ENCODE data around the gene TMEM131L.

Gene TMEM131L

DNA sequence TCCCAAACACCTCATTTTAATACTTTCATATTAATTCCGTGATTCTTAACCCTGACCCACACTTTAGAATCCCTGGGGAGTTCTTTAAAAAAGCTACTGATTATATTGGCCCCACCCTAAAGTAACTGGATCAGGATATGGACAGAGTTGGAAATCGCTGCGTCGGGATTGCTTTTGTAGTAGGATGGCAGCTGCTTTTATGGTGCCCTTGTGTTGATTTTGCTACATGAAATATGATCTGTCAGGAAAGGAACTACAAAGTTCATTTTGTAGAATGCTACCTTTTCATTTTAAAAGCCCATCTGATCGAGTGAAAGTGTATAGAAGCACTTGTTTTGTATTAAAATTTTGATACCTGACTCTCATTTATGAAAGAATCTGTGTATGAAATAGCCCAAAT lies 43.6 kb downstream of the TMEM131L start:
- no peak for DNase-seq

- DNase-seq: no peak
These were observed 44.3 kb downstream of the TMEM131L start for GRCh38 chr4:153510252-153511001.

GRCh38 chr4:153511104-153511503 lies 44.9 kb downstream of the TMEM131L start:
- DNase-seq: no peak

GRCh38 chr4:153512162-153512852 lies 46.1 kb downstream of the TMEM131L start:
- DNase-seq: no peak

- DNase-seq: no peak
These were observed 46.9 kb downstream of the TMEM131L start for GRCh38 chr4:153512952-153513500.

DNA sequence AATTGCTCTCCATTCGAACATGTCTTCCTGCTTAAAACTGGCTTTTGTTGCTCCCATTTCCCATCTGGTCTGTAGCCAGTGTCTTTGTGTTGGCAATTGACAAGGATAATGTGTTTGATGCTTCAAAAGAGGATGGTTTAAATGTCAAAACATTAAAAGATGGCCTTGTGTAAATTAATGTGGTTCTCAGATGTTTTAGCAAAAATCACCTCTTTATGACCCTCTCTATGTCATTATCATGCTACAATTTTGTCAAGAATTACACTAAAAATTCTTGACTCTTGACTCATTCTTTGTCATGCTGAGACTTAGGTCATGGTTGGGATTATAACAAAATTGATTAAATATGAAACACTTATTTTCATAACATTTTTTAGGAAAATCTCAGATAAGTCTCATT lies 47.4 kb downstream of the TMEM131L start:
- DNase-seq: no peak

- DNase-seq: no peak
These were observed 47.9 kb downstream of the TMEM131L start for GRCh38 chr4:153514001-153514526.

- DNase-seq: no peak
These were observed 48.7 kb downstream of the TMEM131L start for GRCh38 chr4:153514688-153515426.

DNA sequence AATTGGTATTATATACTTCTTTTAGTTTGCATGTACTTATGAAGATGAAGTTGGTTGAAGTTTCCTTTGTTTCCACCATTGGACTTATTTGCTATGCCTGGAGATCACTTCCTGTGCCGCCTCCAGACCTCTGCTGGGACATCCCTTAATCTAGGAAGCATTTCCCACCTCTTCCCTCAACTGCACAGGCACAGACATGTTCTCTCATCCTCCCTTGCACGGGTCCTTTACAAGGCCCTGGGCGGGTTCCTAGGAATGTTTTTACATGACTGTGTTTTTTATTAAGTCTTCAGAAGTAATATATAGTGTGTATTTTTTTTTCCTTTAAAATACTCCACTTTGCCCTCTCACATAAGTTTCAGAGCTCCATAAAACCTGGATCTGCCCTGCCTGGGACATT lies 51.0 kb downstream of the TMEM131L start:
- no peak for DNase-seq

DNA sequence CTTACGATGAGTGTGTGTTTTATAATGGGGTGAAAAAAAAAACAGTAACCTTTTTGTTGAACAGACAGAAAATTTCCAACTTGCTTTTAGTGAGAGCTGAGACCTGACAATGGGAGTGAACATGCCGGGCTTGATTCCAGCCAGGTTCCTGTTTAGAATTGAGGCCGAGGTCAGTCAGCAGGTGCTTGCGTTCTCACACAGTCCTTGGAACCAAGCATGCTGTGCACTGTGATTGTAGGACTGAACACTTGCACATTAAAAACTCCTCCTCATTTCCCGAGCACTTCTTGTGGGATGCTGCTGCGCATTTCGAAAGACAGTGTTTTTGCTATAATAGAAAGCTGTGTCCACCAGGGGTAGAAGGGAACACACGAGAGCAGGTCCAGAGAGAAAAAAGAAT lies 51.8 kb downstream of the TMEM131L start:
- DNase-seq: no peak

DNA sequence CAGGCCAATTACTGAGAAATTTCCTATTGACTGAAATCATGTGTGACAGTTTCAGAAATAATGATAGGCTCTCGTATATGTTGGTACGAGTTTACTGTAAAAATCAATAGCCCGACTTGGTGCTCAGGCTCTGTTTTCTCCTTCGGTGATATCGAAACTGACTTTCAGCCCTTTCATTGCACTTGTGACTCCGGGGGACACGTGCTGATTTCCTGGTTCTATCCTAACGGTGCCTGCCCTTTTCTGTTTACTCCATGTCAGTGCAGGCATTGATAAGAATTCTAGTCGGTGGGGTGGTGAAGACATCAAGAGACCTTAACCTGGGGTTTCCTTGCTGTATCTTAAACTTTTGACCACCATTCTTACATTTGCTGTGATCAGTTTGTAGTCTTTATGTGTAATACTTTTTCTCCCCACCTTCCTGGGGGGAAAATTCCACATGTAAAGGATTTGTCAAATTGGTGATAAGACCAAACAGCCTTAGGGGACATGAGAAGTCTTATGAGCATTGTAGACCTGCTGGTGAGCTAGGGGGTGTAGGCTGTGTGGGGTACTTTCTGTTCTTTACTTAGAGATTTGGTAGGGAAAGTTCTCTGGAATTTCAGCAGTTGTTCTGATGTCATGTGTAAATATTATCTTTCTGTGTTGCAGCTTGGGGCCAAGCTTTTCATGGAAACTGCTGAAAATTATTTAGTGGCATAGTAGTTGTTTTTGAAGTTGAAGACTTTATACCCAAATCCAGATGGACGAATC lies 52.7 kb downstream of the TMEM131L start:
- peak; percentile 40 for DNase-seq

GRCh38 chr4:153519687-153520086 lies 53.5 kb downstream of the TMEM131L start:
- DNase-seq: no peak

DNA sequence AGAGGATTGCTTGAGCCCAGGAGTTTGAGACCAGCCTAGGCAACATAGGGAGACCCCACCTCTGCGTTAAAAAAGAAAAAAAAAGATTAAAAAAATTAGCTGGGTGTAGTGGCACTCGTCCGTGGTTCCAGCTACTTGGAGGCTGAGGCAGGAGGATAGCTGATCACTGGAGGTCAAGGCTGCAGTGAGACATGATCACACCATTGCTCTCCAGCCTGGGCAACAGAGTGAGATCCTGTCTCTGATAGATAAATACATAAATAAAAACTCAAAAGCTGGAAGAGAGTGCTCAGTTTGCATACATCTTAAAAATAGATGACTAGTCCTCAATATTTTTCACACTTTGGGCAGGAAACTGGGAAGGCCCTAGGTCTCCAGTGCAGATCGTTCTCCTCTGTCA lies 54.1 kb downstream of the TMEM131L start:
- no peak for DNase-seq

DNA sequence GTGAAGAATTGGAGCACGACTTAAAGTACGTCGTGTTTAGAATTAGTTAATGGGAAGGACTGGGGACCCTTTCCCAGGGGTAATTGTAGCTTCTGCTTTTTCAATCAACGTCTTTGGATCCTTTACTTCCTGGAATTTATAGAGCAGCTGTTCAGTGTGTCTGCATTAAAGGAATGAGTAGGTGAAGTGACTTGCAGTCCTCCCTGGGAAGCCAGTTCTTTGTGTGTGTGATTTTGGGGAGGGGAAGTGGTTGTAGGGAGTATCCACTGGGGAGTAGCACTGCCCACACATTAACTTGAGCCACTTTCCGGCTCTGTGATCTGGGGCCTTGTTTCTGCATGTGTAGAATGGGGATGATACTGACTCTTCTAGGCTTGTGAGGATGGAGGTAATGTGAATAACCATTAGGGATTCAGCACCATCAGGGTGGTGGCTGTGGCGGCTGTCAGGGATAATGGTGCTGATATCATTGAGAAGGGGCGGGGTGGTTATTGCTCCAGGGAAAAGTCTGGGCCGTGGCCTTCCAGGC lies 54.7 kb downstream of the TMEM131L start:
- DNase-seq: no peak

DNA sequence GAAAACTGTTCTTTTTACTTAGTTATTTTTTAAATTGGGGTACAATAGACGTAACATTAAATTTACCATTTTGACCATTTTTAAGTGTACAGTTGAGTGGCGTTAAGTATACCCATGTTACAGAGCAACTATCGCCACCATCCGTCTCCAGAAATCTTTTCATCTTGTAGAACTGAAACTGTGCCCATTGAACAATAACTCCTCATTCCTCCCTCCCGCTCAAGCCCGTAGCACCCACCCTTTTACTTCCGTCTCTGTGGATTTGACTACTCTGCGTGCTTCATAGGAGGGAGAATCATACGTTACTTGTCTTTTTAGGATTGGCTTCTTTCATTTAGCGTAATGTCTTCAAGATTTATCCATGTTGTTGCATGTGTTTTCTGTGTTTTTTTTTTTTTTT lies 55.3 kb downstream of the TMEM131L start:
- peak; percentile 42 for DNase-seq

GRCh38 chr4:153521999-153522801 lies 56.0 kb downstream of the TMEM131L start:
- DNase-seq: peak; percentile 73

DNA sequence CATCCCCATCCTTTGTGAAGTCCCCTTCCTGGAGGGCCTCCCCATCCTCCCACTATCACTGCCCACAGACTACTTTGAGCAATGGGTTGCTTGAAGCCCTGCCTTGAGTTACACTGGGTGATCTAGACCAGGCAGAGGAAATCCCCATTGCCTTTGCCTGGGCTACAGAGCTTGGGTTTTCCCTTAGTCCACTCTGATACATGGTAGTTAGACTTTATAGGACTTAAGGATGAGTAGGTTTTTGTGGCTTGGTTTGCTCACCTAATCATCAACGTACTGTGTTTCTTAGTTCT lies 56.6 kb downstream of the TMEM131L start:
- DNase-seq: peak; percentile 61

- no peak for DNase-seq
These were observed 57.1 kb downstream of the TMEM131L start for GRCh38 chr4:153523164-153523796.

- no peak for DNase-seq
These were observed 57.8 kb downstream of the TMEM131L start for GRCh38 chr4:153523941-153524386.

- DNase-seq: no peak
These were observed 58.5 kb downstream of the TMEM131L start for GRCh38 chr4:153524682-153525081.

- DNase-seq: no peak
These were observed 61.5 kb downstream of the TMEM131L start for GRCh38 chr4:153527690-153528089.
